22Rv1 (cell line): ENCODE measurements around the gene METTL13.

Experiments
- ZFX ChIP-seq: fragments of 450-650 bp; IDR thresholded peaks from 2 replicates; pipeline ENCODE4 v1.6.1; 2017; ENCODE audit warnings: antibody characterized with exemption, borderline replicate concordance
- TF ChIP-seq, protein P1 (sequence below): fragments of 450-650 bp; IDR thresholded peaks from 2 replicates; pipeline ENCODE4 v1.5.1; 2017; ENCODE audit warnings: mild to moderate bottlenecking

DNA sequence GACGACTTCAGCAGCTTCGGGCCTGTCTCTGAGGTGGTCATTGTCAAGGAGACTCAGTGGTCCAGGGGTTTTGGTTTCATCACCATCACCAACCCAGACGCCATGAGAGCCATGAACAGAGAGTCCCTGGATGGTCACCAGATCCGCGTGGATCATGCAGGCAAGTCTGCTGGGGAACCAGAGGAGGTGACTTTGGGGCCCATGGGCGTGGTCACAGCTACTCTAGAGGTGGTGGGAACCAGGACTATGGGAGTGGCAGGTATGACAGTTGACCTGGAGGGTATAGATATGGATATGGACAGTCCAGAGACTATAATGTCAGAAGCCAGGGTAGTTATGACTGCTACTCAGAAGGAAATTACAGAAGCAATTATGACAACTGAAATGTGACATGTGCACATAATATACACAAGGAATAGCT is 19.3 kb upstream of the METTL13 start:
- TF ChIP-seq, protein P1, sequence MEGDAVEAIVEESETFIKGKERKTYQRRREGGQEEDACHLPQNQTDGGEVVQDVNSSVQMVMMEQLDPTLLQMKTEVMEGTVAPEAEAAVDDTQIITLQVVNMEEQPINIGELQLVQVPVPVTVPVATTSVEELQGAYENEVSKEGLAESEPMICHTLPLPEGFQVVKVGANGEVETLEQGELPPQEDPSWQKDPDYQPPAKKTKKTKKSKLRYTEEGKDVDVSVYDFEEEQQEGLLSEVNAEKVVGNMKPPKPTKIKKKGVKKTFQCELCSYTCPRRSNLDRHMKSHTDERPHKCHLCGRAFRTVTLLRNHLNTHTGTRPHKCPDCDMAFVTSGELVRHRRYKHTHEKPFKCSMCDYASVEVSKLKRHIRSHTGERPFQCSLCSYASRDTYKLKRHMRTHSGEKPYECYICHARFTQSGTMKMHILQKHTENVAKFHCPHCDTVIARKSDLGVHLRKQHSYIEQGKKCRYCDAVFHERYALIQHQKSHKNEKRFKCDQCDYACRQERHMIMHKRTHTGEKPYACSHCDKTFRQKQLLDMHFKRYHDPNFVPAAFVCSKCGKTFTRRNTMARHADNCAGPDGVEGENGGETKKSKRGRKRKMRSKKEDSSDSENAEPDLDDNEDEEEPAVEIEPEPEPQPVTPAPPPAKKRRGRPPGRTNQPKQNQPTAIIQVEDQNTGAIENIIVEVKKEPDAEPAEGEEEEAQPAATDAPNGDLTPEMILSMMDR: no peak
- TF ChIP-seq ZFX: no peak
